Upper lobe of right lung (tissue), 1 donor: ENCODE data around the gene TRPM2. TPM values are rescaled to one million over a fixed set of nuclear protein-coding genes. Genes with fewer than 3 reads are reported as not detected.

Experiments used
- ATAC-seq: fragments of 200-7000 bp; cut with Tn5 transposase; one replicate; pipeline ENCODE4 v1.9.1; 2020; ENCODE audit warnings: mild to moderate bottlenecking, moderate library complexity
- DNase-seq: peaks from one replicate; pipeline ENCODE4 v3.0.0-alpha.2; 2020
- H3K27ac ChIP-seq: fragments of 200-600 bp; one replicate; pipeline ENCODE4 v1.8.0; 2022
- H3K27me3 ChIP-seq: fragments of 200-600 bp; one replicate; pipeline ENCODE4 v1.8.0; 2022; ENCODE audit warnings: mild to moderate bottlenecking
- H3K36me3 ChIP-seq: fragments of 200-600 bp; one replicate; pipeline ENCODE4 v1.8.0; 2022
- H3K4me1 ChIP-seq: fragments of 200-600 bp; one replicate; pipeline ENCODE4 v1.8.0; 2022
- H3K4me3 ChIP-seq: fragments of 200-600 bp; one replicate; pipeline ENCODE4 v1.8.0; 2022; ENCODE audit warnings: mild to moderate bottlenecking
- H3K9me3 ChIP-seq: fragments of 200-600 bp; one replicate; pipeline ENCODE4 v1.8.0; 2022
- intact Hi-C: fragments of 100-400 bp; cut with DNase I; formaldehyde crosslinking; loops from one replicate; pipeline ENCODE4 v1.11.0; 2022
- total RNA-seq: library from RNA; stranded (reverse); fragmentation: NEBNext Ultra II Directional; extraction: Animal tissue kit (Norgen Biotek cat#: 25700); gene quantifications from one replicate; pipeline ENCODE4 v1.2.1, GENCODE V29; 2021
- TF ChIP-seq, protein P1 (sequence below): fragments of 200-600 bp; IDR thresholded peaks from one replicate; pipeline ENCODE4 v1.8.0; 2022; ENCODE audit warnings: antibody characterized with exemption
- donor health status: DM: no; HTN: yes; CAD: no; lungs with severe emphysema.

TRPM2 gene
- total RNA-seq, 1 donor from 2014 or later = 10.0 TPM

- ATAC-seq (no peak), DNase-seq (no peak)
- H3K4me3 ChIP-seq = no peak overlapping the region
- H3K27me3 ChIP-seq = no peaks in the 10 kb centered on the region
- H3K9me3 ChIP-seq = no peaks in the 10 kb centered on the region
- H3K27ac ChIP-seq = no peak overlapping the region
- H3K4me1 ChIP-seq = no peaks in the 10 kb centered on the region
- intact Hi-C loops = no loop called here
- TF ChIP-seq, protein P1, sequence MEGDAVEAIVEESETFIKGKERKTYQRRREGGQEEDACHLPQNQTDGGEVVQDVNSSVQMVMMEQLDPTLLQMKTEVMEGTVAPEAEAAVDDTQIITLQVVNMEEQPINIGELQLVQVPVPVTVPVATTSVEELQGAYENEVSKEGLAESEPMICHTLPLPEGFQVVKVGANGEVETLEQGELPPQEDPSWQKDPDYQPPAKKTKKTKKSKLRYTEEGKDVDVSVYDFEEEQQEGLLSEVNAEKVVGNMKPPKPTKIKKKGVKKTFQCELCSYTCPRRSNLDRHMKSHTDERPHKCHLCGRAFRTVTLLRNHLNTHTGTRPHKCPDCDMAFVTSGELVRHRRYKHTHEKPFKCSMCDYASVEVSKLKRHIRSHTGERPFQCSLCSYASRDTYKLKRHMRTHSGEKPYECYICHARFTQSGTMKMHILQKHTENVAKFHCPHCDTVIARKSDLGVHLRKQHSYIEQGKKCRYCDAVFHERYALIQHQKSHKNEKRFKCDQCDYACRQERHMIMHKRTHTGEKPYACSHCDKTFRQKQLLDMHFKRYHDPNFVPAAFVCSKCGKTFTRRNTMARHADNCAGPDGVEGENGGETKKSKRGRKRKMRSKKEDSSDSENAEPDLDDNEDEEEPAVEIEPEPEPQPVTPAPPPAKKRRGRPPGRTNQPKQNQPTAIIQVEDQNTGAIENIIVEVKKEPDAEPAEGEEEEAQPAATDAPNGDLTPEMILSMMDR = no peak
- no peaks in the 10 kb centered on the region for H3K36me3 ChIP-seq
These were observed 121.9 kb downstream of the TRPM2 start for GRCh38 chr21:44475266-44475845.

- Histone ChIP-seq H3K36me3 (no peaks in the 10 kb centered on the region), H3K27ac (no peak overlapping the region), H3K4me3 (no peak overlapping the region), H3K4me1 (no peaks in the 10 kb centered on the region), H3K9me3 (no peaks in the 10 kb centered on the region), H3K27me3 (no peaks in the 10 kb centered on the region)
- DNase-seq (no peak), ATAC-seq (no peak)
- intact Hi-C loops = no loop called here
- TF ChIP-seq, protein P1 = no peak
These were observed 123.7 kb downstream of the TRPM2 start for GRCh38 chr21:44477131-44477530.

DNA sequence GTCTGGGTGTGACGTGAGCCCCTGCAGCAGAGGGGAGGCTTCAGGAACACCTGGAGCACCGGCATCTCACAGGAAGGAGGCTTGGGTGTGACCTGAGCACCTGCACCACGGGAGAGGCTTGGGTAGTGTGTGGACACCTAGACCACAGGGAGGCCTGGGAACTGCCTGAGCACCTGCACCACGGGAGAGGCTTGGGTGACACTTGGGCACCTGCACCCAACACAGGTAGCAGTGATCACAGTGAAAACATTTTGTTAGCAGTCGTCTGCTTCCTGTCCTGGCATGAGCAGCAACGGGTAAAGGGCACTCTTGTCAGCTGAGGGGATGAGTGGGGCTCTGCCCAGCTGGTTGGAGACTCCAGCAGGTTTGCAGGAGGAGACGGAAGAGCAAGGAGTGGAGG is 124.3 kb downstream of the TRPM2 start:
- Histone ChIP-seq H3K27me3 (no peaks in the 10 kb centered on the region), H3K36me3 (no peaks in the 10 kb centered on the region), H3K9me3 (no peaks in the 10 kb centered on the region), H3K4me1 (no peaks in the 10 kb centered on the region), H3K4me3 (no peak overlapping the region), H3K27ac (no peak overlapping the region)
- TF ChIP-seq, protein P1 = no peak
- intact Hi-C loops = no loop called here
- DNase-seq (no peak), ATAC-seq (peak; percentile 44)

- Histone ChIP-seq H3K4me3 (no peak overlapping the region), H3K36me3 (no peaks in the 10 kb centered on the region), H3K27ac (no peak overlapping the region), H3K4me1 (no peaks in the 10 kb centered on the region), H3K9me3 (no peaks in the 10 kb centered on the region), H3K27me3 (no peaks in the 10 kb centered on the region)
- TF ChIP-seq, protein P1 = no peak
- ATAC-seq = peak; percentile 12
- DNase-seq = no peak
- intact Hi-C loops = no loop called here
These were observed 124.8 kb downstream of the TRPM2 start for GRCh38 chr21:44478124-44478800.

DNA sequence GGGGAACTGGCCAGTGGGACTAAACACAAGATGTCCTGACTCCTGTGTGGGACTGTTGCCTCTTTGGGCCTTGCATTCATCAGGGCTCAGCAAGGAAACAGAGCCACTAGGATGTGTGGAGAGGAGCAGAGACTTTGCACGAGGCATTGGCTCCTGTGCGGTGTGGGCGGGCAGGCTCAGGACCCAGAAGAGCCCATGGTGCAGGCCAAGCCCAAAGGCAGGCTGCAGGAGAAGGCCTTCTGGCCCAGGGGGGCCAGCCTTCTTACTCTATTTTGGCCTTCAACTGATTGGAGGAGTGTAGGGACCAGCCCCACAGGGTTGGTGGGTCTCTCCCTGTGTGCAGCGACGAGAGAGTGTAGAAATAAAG is 125.4 kb downstream of the TRPM2 start:
- H3K27me3 ChIP-seq = no peaks in the 10 kb centered on the region
- intact Hi-C loops = no loop called here
- H3K4me3 ChIP-seq = no peak overlapping the region
- DNase-seq (no peak), ATAC-seq (no peak)
- H3K36me3 ChIP-seq = no peaks in the 10 kb centered on the region
- no peaks in the 10 kb centered on the region for H3K9me3 ChIP-seq
- H3K4me1 ChIP-seq = no peaks in the 10 kb centered on the region
- H3K27ac ChIP-seq = no peak overlapping the region
- TF ChIP-seq, protein P1 = no peak
